ENCODE measurements around the gene DNAJC5. TPM values are rescaled to one million over a fixed set of nuclear protein-coding genes. Genes with fewer than 3 reads are reported as not detected.
"Not testable (repeated sequence)": the region's sequence is repeated elsewhere in the genome, so short reads cannot be mapped to it uniquely, and the experiment has no call there.

Gene DNAJC5
- total RNA-seq, 4 donors from 2014 or later: 40.6 to 59.7 (median 49.7) TPM

DNA sequence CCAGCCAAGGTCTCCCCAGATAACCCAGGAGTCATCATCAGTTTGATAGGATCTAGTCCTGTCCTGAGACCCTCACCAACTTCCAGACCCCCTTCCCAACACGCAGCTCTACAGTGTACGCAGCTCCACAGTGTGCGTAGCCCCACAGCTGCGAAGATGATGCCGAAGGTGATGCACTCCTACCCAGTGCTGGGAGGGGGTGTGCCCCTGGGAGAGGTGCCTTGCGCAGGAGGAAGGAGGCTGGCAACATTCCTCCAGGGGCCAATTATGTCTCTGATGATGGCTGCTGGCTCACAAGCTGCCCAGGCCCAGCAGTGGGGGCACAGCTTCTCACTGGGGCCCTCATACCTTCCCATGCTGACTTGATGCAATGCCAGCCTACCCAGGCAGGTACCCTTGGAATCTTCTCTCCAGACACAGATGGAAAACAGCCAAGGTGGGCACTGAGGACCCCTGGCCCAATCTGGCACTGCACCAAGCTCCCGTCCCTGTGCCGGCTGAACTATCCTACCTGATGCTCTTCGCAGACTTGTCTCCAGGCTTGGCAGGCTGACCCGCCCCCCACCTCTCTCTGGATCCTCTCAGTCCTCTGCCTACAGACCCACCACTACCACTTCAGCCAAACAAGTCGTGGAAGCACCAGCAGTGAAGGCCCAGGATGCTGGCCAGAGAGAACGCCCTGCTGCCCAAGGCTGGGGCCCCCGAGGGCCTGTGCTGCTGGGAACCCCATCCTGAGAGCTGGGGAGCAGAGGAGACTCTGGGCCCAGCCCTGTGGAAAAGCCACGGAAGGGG, 73.4 kb downstream of the DNAJC5 start:
- peak in 1 of 2 donors; percentile 14 for DNase-seq (ENCODE audit: low spot score in 2 of 2)
- H3K4me3 ChIP-seq (ENCODE audit: low read depth, poor library complexity, severe bottlenecking): no peak overlapping the region
- intact Hi-C loops (cut with DNase I; ENCODE audit: low total_unique reads): no loop called here
- TF ChIP-seq, protein P1, sequence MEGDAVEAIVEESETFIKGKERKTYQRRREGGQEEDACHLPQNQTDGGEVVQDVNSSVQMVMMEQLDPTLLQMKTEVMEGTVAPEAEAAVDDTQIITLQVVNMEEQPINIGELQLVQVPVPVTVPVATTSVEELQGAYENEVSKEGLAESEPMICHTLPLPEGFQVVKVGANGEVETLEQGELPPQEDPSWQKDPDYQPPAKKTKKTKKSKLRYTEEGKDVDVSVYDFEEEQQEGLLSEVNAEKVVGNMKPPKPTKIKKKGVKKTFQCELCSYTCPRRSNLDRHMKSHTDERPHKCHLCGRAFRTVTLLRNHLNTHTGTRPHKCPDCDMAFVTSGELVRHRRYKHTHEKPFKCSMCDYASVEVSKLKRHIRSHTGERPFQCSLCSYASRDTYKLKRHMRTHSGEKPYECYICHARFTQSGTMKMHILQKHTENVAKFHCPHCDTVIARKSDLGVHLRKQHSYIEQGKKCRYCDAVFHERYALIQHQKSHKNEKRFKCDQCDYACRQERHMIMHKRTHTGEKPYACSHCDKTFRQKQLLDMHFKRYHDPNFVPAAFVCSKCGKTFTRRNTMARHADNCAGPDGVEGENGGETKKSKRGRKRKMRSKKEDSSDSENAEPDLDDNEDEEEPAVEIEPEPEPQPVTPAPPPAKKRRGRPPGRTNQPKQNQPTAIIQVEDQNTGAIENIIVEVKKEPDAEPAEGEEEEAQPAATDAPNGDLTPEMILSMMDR (IDR thresholded peaks at IDR 0.05): no peak
- no peak for TF ChIP-seq POLR2A (IDR thresholded peaks at IDR 0.05)
- 73 to 82% methylated on average over 13 to 14 of the region's 14 CpGs for WGBS, 2 donors

DNA sequence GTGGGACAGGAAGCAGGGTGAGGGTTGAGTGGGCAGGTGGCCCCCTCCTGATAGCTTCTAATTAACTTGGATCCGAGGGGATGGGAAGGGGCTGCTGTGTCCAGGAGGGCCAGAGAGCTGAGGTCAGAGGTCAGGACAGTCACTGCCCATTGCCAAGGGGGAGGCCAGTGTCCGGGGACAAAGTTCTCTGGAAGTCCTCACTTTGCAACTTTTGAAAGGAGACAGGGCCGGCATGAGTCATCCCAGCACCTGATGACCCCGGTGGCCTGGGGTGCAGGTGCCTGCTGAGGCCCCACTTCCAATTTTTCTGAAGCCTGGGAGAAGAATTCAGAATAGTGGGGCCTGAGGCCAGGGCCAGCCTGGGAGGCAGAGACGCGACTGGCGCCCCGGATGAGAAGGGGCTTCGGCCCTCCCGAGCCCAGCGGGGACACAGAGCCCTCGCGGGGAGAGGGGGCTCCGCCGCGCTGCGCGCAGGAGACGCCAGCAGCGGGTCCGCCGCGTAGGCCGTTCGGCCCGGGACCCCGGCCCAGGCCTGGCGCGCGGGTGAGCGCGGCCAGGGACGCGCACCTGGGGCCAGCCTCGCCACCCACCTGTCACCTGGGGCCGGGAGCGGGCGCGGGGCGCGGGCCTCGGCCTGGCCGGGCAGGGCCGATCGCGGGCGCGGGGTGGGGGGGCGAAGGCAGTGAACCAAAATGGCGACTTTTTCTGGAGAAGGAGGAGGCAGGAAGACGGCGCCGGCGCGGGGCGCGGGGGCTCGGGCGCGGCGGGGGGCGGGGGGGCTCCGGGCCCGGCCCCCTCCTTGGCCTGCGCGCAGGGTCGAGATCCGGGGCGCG, 74.2 kb downstream of the DNAJC5 start:
- 0 to 5% methylated on average over 19 to 20 of the region's 70 CpGs for WGBS, 2 donors
- peak overlapping the region; percentile 47 for H3K4me3 ChIP-seq (ENCODE audit: low read depth, poor library complexity, severe bottlenecking)
- TF ChIP-seq, protein P1 (IDR thresholded peaks at IDR 0.05): no peak
- TF ChIP-seq POLR2A (IDR thresholded peaks at IDR 0.05): no peak
- intact Hi-C loops (cut with DNase I; ENCODE audit: low total_unique reads): no loop called here
- DNase-seq (ENCODE audit: low spot score in 2 of 2): no peak

DNA sequence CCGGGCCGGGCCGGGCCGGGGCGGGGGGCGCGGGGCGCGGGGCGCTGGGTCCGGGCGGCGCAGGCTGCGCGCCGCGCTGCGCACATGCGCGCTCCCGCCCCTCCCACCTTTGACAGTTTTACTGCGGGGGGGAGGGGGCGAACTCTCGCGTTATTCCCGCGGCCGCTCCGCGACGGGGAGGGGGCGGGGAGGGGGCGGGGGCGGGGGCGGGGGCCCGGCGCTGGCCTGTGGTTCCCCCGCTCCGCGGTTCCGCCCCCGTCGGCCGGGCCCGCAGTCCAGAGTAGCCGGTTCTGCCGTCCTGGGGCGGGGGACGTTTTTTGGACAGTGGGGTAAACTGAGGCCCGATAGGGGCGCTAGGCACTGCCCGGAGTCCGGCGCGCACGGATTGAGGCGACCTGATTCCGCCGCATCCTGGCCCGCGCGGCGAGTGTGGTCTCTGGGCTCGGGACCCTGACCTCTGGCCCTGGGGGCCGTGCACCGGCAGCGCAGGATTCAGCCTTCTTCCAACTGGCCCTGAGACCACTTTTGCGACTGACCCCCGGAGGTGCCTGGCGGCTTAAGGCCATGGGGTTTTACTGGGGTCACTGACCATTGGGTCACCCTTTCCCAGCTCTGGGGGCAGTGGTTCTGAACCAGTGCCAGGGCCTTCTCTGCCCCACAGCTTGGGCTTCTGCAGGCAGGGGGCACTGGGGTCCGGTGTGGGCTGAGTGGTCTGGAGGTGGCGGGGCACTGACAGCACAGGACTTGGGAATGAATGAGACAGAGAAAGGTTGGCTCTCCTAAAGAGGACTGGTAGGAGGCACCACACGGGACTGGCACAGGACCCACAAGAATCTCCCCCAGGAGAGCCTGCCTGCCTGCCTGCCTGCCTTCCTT, 75.2 kb downstream of the DNAJC5 start, which contains the start of gene ZNF512B:
Gene ZNF512B, minus strand, starts transcription at position 93 of the 876 bp plus-strand sequence. CDS start 1,980 bp downstream, outside the sequence.
- intact Hi-C loops (cut with DNase I; ENCODE audit: low total_unique reads): loop anchor here (5.0 to 10.0 kb wide), 2 partner anchors 185 to 428 kb away; no protein-coding TSS in a partner anchor
- WGBS, 2 donors: 4 to 16% methylated on average over 6 to 42 of the region's 73 CpGs
- peak in 1 of 2 donors; percentile 88 for DNase-seq (ENCODE audit: low spot score in 2 of 2)
- peak within 1 kb of the TSS; percentile 47 for H3K4me3 ChIP-seq (ENCODE audit: low read depth, poor library complexity, severe bottlenecking)
- TF ChIP-seq, protein P1 (IDR thresholded peaks at IDR 0.05): no peak
- TF ChIP-seq POLR2A (IDR thresholded peaks at IDR 0.05): no peak

DNA sequence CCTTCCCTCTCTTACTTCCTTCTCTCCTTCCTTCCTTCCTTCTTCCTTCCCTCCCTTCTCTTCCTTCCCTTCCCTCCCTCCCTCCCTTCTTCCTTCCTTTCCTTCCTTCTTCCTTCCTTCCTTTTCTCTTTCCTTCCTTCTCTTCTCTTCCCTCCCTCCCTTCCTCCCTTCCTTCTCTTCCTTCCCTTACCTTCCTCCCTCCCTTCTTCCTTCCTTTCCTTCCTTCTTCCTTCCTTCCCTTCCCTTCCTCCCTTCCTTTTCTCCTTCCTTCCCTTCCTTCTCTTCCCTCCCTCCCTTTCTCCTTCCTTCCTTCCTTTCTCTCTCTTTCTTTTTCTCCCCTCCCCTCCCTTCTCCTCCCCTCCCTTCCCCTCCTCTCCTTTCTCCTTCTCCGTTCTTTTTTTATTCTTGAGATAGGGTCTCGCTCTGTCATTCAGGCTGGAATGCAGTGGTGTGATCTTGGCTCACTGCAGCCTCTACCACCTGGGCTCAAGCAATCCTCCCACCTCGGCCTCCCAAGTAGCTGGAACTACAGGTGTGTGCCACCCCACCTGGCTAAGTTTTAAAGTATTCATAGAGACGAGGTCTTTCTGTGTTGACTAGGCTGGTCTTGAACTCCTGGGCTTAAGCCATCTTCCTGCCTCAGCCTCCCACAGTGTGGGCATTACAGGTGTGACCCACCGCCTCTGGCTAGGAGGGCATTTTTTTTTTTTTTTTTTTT, 75.9 kb downstream of the DNAJC5 start:
- TF ChIP-seq, protein P1 (IDR thresholded peaks at IDR 0.05): no peak
- TF ChIP-seq POLR2A (IDR thresholded peaks at IDR 0.05): no peak
- DNase-seq (ENCODE audit: low spot score in 2 of 2): no peak
- no peak overlapping the region for H3K4me3 ChIP-seq (ENCODE audit: low read depth, poor library complexity, severe bottlenecking)
- WGBS, 2 donors: 92% methylated on average over 5 of the region's 5 CpGs
- intact Hi-C loops (cut with DNase I; ENCODE audit: low total_unique reads): loop anchor here (5.0 to 10.0 kb wide), 2 partner anchors 186 to 429 kb away; no protein-coding TSS in a partner anchor

DNA sequence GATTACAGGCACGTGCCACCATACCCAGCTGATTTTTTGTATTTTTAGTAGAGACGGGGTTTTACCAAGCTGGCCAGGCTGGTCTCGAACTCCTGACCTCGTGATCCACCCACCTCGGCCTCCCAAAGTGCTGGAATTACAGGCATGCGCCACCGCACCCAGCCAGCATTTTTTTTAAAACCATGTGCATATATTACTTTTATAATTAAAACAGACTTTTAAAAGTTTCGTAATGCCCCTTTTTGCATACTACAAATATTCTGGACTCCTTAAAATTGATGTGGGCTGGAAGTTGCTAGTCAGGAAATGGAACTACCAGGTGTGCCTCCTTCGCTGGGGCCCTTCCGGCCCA, 77.0 kb downstream of the DNAJC5 start:
- not testable (repeated sequence) for H3K4me3 ChIP-seq (ENCODE audit: low read depth, poor library complexity, severe bottlenecking); DNase-seq (ENCODE audit: low spot score in 2 of 2)
- intact Hi-C loops (cut with DNase I; ENCODE audit: low total_unique reads): loop anchor here (5.0 to 10.0 kb wide), 2 partner anchors 187 to 430 kb away; no protein-coding TSS in a partner anchor
- WGBS, 2 donors: 78 to 91% methylated on average over 10 of the region's 10 CpGs
